ENCODE data around the gene RASGRP2. TPM values are rescaled to one million over a fixed set of nuclear protein-coding genes. Genes with fewer than 3 reads are reported as not detected.
A peak's percentile ranks its signal among the peaks of the same experiment; 100 is the strongest.

RASGRP2 gene
- 30.8 TPM for total RNA-seq
- long read RNA-seq, transcript RASGRP2-204 (5 exons, 642 nt): major isoform, 14 of 27 reads
- long read RNA-seq, partial matches to known transcripts: 2 of 27 reads
- long read RNA-seq, other reads (novel, unspliced or antisense): 9 of 27 reads

- DNase-seq (ENCODE audit: low spot score): peak; percentile 97
- intact Hi-C loops (cut with DNase I): loop anchor here (1.0 kb wide), 1 partner anchor 34 kb away; the partner anchor contains the start of gene SF1
These were observed at the start of gene RASGRP2 for GRCh38 chr11:64743591-64744543. TSS of gene RASGRP2 (minus strand) at chr11:64744142. CDS start at chr11:64742866, 1,276 bp downstream.

- DNase-seq (ENCODE audit: low spot score): peak; percentile 41
- intact Hi-C loops (cut with DNase I): no loop called here
These were observed 48.5 kb upstream of the RASGRP2 start for GRCh38 chr11:64792482-64792881.

GRCh38 chr11:64791781-64792291 lies 47.9 kb upstream of the RASGRP2 start:
- intact Hi-C loops (cut with DNase I): no loop called here
- peak; percentile 67 for DNase-seq (ENCODE audit: low spot score)

- intact Hi-C loops (cut with DNase I): no loop called here
- DNase-seq (ENCODE audit: low spot score): peak; percentile 47
These were observed 46.5 kb upstream of the RASGRP2 start for GRCh38 chr11:64790205-64791095.

GRCh38 chr11:64789331-64790204 lies 45.6 kb upstream of the RASGRP2 start:
- peak; percentile 68 for DNase-seq (ENCODE audit: low spot score)
- intact Hi-C loops (cut with DNase I): no loop called here

GRCh38 chr11:64788321-64789215 lies 44.6 kb upstream of the RASGRP2 start:
- intact Hi-C loops (cut with DNase I): no loop called here
- DNase-seq (ENCODE audit: low spot score): peak; percentile 44

GRCh38 chr11:64787526-64788320 lies 43.8 kb upstream of the RASGRP2 start:
- intact Hi-C loops (cut with DNase I): no loop called here

GRCh38 chr11:64786308-64786707 lies 42.4 kb upstream of the RASGRP2 start:
- DNase-seq (ENCODE audit: low spot score): peak; percentile 64
- intact Hi-C loops (cut with DNase I): no loop called here

More at GRCh38 chr11:64787526-64788320, 43.8 kb upstream of the RASGRP2 start:
- DNase-seq (ENCODE audit: low spot score): peak; percentile 79

- intact Hi-C loops (cut with DNase I): no loop called here
These were observed 41.1 kb upstream of the RASGRP2 start for GRCh38 chr11:64784813-64785581.

GRCh38 chr11:64778473-64779298 lies 34.7 kb upstream of the RASGRP2 start, which contains the start of gene SF1:
TSS of gene SF1 (minus strand) at chr11:64778542. CDS start at chr11:64778392, 150 bp downstream.
- intact Hi-C loops (cut with DNase I): loop anchor here (1.0 kb wide), 1 partner anchor 34 kb away; the partner anchor contains the start of gene RASGRP2
- DNase-seq (ENCODE audit: low spot score): peak; percentile 99

More at GRCh38 chr11:64784813-64785581, 41.1 kb upstream of the RASGRP2 start:
- peak; percentile 10 for DNase-seq (ENCODE audit: low spot score)

- intact Hi-C loops (cut with DNase I): loop anchor here (1.0 kb wide), 1 partner anchor 34 kb away; the partner anchor contains the start of gene RASGRP2
- no peak for DNase-seq (ENCODE audit: low spot score)
These were observed 34.2 kb upstream of the RASGRP2 start for GRCh38 chr11:64778223-64778472.

GRCh38 chr11:64777449-64778222 lies 33.7 kb upstream of the RASGRP2 start:
- DNase-seq (ENCODE audit: low spot score): peak; percentile 94
- intact Hi-C loops (cut with DNase I): loop anchor here (1.0 kb wide), 1 partner anchor 33 kb away; the partner anchor contains the start of gene RASGRP2

GRCh38 chr11:64776875-64777274 lies 32.9 kb upstream of the RASGRP2 start:
- no peak for DNase-seq (ENCODE audit: low spot score)
- intact Hi-C loops (cut with DNase I): no loop called here

- DNase-seq (ENCODE audit: low spot score): peak; percentile 17
- intact Hi-C loops (cut with DNase I): no loop called here
These were observed 32.5 kb upstream of the RASGRP2 start for GRCh38 chr11:64776425-64776824.

All from cardiac septum (tissue), 1 donor.